H7 (cell line): ENCODE data around the gene FSTL5. TPM values are rescaled to one million over a fixed set of nuclear protein-coding genes. Genes with fewer than 3 reads are reported as not detected.

Experiments
- DNase-seq: peaks from one replicate; pipeline ENCODE4 v3.0.0; 2012
- H3K27me3 ChIP-seq: 2 replicates; pipeline ENCODE4 v1.6.0; 2011; ENCODE audit warnings: mild to moderate bottlenecking, low read length; ENCODE audit not compliant: control insufficient read depth, insufficient read depth
- H3K36me3 ChIP-seq: replicated peaks from 2 replicates; pipeline ENCODE4 v1.5.1; 2011; ENCODE audit warnings: low read length; ENCODE audit not compliant: control insufficient read depth, insufficient read depth
- H3K4me3 ChIP-seq: 2 replicates; pipeline ENCODE4 v1.5.1; 2011; ENCODE audit warnings: low read depth, mild to moderate bottlenecking, control low read depth, low read length, moderate library complexity; ENCODE audit not compliant: insufficient read depth
- total RNA-seq: library from RNA; depleted of rRNA; stranded (reverse); fragments of >200 nt; shearing (Covaris generic); gene quantifications from 2 replicates; pipeline ENCODE4 v1.2.3, GENCODE V29; 2014

FSTL5 gene
- total RNA-seq, 1 experiment from 2014 or later: 2.3 TPM

DNA sequence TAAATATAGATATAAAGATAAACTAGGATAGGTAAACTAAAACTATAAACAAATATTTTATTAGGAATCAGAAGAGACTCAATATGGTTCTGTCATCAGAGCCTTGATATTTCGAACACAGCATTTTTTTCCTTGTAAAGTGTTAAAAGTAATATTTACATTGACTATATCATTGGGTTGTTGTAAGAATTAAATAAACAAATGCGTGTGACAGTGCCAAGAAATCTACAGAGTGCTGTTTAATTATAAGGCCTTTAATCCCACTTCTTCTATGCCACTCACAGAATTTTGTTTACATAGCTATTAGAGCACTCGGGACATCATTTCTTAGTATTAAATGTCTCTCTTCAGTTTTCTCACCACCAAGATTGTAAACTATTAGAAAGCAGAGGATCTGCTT is 807.4 kb downstream of the FSTL5 start:
- H3K36me3 ChIP-seq: no peaks in the 10 kb centered on the region
- no peak for DNase-seq

DNA sequence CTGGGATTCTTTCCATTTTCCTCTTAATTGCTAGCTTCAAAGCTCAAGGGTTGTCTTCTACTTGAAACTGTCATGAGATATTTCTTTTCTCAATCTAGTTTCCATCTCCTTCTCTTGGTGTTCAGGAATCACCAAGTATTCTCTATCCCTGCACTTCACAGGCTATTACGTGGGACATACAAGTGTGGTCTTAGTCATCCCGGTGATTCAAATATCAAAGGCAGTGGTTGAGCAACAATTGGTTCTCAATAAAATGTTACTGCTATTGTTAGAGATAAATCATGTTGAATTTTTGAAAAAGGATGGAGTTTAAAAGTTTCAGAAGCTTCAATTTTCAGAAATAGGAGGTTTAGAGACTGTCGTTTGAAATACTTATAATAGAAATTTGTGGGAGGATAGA is 812.9 kb downstream of the FSTL5 start:
- H3K4me3 ChIP-seq: no peak overlapping the region
- no peaks in the 10 kb centered on the region for H3K27me3 ChIP-seq
- H3K36me3 ChIP-seq: no peaks in the 10 kb centered on the region
- DNase-seq: no peak

More for the DNA sequence above, 807.4 kb downstream of the FSTL5 start:
- H3K27me3 ChIP-seq: no peaks in the 10 kb centered on the region
- H3K4me3 ChIP-seq: no peak overlapping the region

DNA sequence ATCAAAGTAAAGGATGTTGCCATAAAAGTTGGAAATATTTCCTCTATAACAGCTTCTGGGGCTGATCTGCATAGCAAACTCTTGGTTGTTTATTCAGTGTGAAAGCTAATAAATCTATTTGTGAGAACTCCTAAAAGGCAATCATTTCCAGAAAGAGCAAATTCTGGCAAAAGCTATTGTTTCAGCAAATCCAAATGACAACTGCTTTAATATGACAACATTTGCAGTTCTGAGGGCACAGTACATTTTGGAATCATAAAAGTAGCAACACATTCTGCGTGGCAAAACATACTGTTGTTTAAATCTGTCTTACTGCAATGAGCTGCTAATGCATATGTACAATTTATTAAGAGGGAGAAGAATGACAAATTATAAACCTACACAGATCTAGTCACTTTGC is 818.1 kb downstream of the FSTL5 start:
- Histone ChIP-seq H3K4me3 (no peak overlapping the region), H3K27me3 (no peaks in the 10 kb centered on the region), H3K36me3 (no peaks in the 10 kb centered on the region)
- DNase-seq: no peak

- Histone ChIP-seq H3K4me3 (no peak overlapping the region), H3K36me3 (no peaks in the 10 kb centered on the region), H3K27me3 (no peaks in the 10 kb centered on the region)
- no peak for DNase-seq
Observed at GRCh38 chr4:161343569-161343950, 820.2 kb downstream of the FSTL5 start.

DNA sequence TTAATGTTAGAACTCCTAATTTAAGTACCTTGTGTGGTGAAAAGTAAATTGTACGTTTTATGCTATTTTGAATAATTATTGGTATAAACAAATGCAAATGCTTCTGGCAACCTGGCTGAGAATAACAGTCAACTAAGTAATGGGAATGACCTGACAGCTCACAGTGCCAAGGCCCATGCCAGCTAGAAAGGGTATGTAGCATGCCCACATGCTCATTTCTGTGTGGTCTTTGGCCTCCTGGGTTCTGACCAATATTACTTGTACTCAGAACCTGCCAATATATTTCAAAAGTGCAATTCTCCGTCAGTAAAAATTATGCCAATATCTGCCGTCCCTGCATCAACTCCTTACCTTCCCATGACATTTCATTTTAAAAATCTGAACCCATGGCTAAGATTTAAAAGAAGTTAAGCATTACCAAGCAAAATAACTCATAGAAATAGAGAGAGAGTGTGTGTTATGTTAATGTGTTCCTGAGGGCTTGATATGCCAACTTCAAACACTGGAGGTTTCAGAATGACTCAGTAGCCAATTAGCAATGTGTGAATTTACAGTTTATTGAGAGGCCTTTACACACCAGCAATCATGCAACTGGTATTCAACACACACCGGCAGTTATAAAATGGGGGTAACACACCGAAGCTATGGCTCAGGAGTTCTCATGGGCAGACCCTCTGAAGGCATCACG is 820.8 kb downstream of the FSTL5 start:
- Histone ChIP-seq H3K36me3 (no peaks in the 10 kb centered on the region), H3K4me3 (no peak overlapping the region), H3K27me3 (no peaks in the 10 kb centered on the region)
- DNase-seq: no peak

DNA sequence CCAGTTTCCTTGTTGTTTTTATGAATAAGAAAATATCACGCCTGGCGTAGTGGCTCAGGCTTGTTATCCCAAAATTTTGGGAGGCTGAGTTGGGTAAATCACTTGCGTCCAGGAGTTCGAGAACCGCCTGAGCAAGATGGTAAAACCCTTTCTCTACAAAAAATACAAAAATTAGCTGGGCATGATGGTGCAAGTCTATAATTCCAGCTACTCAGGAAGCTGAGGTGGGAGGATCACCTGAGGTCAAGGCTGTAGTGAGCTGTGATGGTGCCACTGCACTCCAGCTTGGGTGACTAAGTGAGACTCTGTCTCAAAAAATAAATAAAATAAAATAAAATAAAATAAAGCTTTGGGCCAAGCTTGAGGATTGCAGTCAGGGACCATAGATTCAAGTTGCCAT is 827.2 kb downstream of the FSTL5 start:
- Histone ChIP-seq H3K4me3 (no peak overlapping the region), H3K36me3 (no peaks in the 10 kb centered on the region), H3K27me3 (no peaks in the 10 kb centered on the region)
- no peak for DNase-seq

DNA sequence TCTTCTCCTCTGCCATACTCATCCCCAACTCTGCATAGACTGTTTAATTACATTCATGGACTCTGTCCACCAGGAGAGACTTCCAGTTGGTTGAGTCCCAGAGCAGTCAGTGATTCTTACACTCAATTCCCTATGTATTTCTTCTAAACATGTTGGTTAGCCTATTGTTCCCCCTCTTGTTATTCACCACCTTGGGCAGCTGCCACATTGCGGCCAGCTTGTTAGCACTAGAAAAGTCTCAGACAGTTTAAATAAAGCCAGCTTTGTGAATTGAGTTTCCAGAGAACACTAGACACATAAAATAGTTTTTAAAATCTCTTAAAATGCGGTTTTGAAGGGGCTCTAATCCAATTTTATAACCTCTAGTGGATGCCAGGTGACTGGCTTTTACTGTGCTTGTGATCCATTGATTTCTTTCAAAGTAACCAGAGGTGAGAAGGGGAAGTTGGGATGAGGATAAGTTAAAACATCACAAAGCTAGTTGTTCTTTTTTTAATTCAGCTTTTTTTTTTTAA is 827.7 kb downstream of the FSTL5 start:
- no peak for DNase-seq
- H3K36me3 ChIP-seq: no peaks in the 10 kb centered on the region
- no peak overlapping the region for H3K4me3 ChIP-seq
- no peaks in the 10 kb centered on the region for H3K27me3 ChIP-seq
